GM12874 (cell line): Measurements from ENCODE around the gene CYP27C1.

Experiments used
- CTCF ChIP-seq: IDR thresholded peaks from 2 replicates; pipeline ENCODE4 v1.5.1; 2011; ENCODE audit warnings: low read depth, mild to moderate bottlenecking, control low read depth, low read length, moderate library complexity; ENCODE audit not compliant: insufficient read depth

CYP27C1 gene

GRCh38 chr2:127220102-127220767, at the start of gene CYP27C1:
Gene CYP27C1, minus strand, starts transcription at chr2:127220299. Its CDS starts 29 bp downstream, at chr2:127220270.
- no peak for TF ChIP-seq CTCF

DNA sequence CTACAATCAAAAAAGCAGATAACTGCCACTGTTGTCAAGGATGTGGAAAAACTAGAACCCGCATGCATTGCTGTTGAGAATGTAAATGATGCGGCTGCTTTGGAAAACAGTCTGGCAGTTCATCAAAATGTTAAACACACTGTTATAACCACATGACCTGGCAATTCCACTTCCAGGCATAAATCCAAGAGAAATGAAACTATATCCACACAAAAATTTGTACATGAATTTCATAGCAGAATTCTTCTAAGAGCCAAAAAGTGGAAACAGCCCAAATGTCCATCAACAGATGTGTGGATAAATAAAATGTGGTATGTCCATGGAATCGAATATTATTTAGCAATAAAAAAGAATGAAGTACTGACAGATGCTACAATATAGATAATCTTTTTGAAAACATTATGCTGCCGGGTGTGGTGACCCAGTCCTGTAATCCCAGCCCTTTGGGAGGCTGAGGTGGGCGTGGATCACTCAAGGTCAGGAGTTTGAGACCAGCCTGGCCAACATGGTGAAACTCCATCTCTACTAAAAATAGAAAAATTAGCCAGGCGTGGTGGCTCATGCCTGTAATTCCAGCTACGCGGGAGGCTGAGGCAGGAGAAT, 41.8 kb upstream of the CYP27C1 start:
- TF ChIP-seq CTCF, result no peak

GRCh38 chr2:127259355-127259754, 39.3 kb upstream of the CYP27C1 start:
- TF ChIP-seq CTCF, result no peak

DNA sequence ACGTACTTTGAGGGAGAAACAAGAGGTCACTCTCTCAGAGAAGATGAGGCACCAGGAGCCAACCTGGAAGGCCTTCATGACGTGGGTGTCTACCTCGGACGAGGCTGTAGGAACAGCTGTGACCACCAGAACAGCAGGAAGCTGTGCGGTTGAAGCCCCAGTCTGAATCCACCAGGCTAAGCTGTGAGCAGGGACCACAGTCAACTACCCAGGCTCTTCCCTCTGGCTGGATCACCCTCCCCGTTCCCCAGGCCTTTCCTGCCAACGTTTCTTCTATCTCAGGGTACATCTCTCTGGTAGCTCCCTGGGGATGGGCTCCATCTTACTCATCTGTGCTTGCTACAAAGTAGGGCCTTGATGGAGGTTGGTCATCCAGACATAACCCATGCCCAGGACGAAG, 36.8 kb upstream of the CYP27C1 start:
- no peak for TF ChIP-seq CTCF

- TF ChIP-seq CTCF, result no peak
Measured at GRCh38 chr2:127256381-127256780, 36.3 kb upstream of the CYP27C1 start.

DNA sequence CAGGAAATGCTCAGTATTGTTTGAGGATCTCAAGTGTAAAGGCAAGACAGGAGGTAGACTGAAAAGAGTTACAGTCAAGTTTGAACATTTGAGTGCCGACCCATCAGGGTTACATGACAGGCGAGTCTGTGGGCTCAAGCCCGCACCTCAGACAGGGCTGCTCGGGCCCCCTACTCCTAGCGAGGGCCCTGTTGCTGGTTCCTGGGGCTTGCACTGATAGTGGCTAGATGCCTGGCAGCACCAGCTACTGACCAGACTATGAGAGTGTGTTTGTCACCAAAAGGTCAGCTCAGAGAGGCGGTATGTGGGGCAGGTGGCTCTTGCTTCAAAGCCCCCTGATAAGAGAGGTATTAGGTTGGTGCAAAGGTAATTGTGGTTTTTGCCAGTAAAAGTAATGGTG, 35.6 kb upstream of the CYP27C1 start:
- TF ChIP-seq CTCF, result no peak

DNA sequence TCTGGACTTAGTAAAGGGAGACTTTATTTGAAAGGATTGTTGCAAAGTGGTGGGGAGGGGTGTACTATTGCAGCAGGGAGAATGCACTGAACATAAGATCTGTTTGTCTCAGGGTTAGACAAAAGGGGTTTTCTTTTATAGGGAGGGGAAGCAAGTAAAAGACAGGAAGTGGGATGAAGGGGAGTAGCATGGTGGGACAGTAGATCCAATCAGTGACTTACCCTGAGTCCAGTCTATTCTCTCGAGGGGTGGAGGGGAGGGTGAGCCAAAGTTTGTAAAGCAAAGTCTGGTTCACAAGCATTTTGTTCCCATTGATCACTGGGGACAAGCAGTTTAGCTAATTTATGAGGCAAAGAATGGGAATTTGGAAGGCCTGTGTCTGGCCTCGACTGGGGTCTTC, 35.0 kb upstream of the CYP27C1 start:
- TF ChIP-seq CTCF, result no peak
